SK-N-MC (cell line): ENCODE results near the gene DVL1.

Experiments
- EZH2 ChIP-seq: fragments of 200-600 bp; sonication (generic); IDR thresholded peaks from one replicate; pipeline ENCODE4 v1.6.1; 2017; ENCODE audit warnings: antibody characterized with exemption
- POLR2AphosphoS5 ChIP-seq: IDR thresholded peaks from 2 replicates; pipeline ENCODE4 v1.6.1; 2012; ENCODE audit warnings: mild to moderate bottlenecking, low read depth, low read length, borderline replicate concordance

GRCh38 chr1:1390675-1391074 lies 41.5 kb upstream of the DVL1 start:
- TF ChIP-seq EZH2 (no peak), POLR2AphosphoS5 (no peak)
